Right ventricle myocardium inferior (tissue), 1 donor: ENCODE data around the gene HECTD4. TPM values are rescaled to one million over a fixed set of nuclear protein-coding genes. Genes with fewer than 3 reads are reported as not detected.
"Not testable (repeated sequence)": the region's sequence is repeated elsewhere in the genome, so short reads cannot be mapped to it uniquely, and the experiment has no call there.

ENCODE experiments used
- ATAC-seq: fragments of 200-7000 bp; cut with Tn5 transposase; one replicate; pipeline ENCODE4 v1.9.1; 2020; ENCODE audit warnings: mild to moderate bottlenecking, moderate library complexity
- DNase-seq: peaks from one replicate; pipeline ENCODE4 v3.0.0; 2021; ENCODE audit errors: missing footprints
- intact Hi-C: fragments of 100-400 bp; cut with DNase I; formaldehyde crosslinking; loops from one replicate; pipeline ENCODE4 v1.11.0; 2022
- total RNA-seq: library from RNA; stranded (reverse); fragmentation: NEBNext Ultra II Directional; extraction: Animal tissue kit (Norgen Biotek cat#: 25700); gene quantifications from one replicate; pipeline ENCODE4 v1.2.1, GENCODE V29; 2021
- donor health status: DM: no; HTN: yes; CAD: no; lungs with severe emphysema.

Gene HECTD4
- total RNA-seq, 1 donor from 2014 or later: 22.6 TPM

- ATAC-seq: no peak
- no peak for DNase-seq
- intact Hi-C loops: no loop called here
Measured at GRCh38 chr12:112241176-112241575, 141.1 kb downstream of the HECTD4 start.

- intact Hi-C loops: no loop called here
- ATAC-seq (no peak), DNase-seq (no peak)
Measured at GRCh38 chr12:112239881-112240280, 142.3 kb downstream of the HECTD4 start.

- ATAC-seq (no peak), DNase-seq (no peak)
- intact Hi-C loops: no loop called here
Measured at GRCh38 chr12:112239020-112239419, 143.2 kb downstream of the HECTD4 start.

- ATAC-seq (no peak), DNase-seq (no peak)
- intact Hi-C loops: no loop called here
Measured at GRCh38 chr12:112238441-112238840, 143.8 kb downstream of the HECTD4 start.

- intact Hi-C loops: no loop called here
- ATAC-seq (no peak), DNase-seq (no peak)
Measured at GRCh38 chr12:112236786-112237185, 145.4 kb downstream of the HECTD4 start.

GRCh38 chr12:112236386-112236785 lies 145.8 kb downstream of the HECTD4 start:
- DNase-seq (no peak), ATAC-seq (no peak)
- intact Hi-C loops: no loop called here

GRCh38 chr12:112234303-112234702 lies 147.9 kb downstream of the HECTD4 start:
- intact Hi-C loops: no loop called here
- DNase-seq (no peak), ATAC-seq (no peak)

GRCh38 chr12:112233242-112233641 lies 149.0 kb downstream of the HECTD4 start:
- DNase-seq (no peak), ATAC-seq (no peak)
- intact Hi-C loops: no loop called here

- intact Hi-C loops: no loop called here
- ATAC-seq (no peak), DNase-seq (no peak)
Measured at GRCh38 chr12:112230136-112230535, 152.1 kb downstream of the HECTD4 start.

- intact Hi-C loops: no loop called here
- DNase-seq (no peak), ATAC-seq (no peak)
Measured at GRCh38 chr12:112226768-112227167, 155.5 kb downstream of the HECTD4 start.

GRCh38 chr12:112220628-112221027 lies 161.6 kb downstream of the HECTD4 start:
- intact Hi-C loops, DNase-seq, ATAC-seq: not testable (repeated sequence)

- ATAC-seq: no peak
- intact Hi-C loops: no loop called here
- no peak for DNase-seq
Measured at GRCh38 chr12:112219195-112219594, 163.0 kb downstream of the HECTD4 start.

GRCh38 chr12:112218150-112218549 lies 164.1 kb downstream of the HECTD4 start:
- DNase-seq (no peak), ATAC-seq (no peak)
- intact Hi-C loops: no loop called here

- intact Hi-C loops: no loop called here
- ATAC-seq (no peak), DNase-seq (no peak)
Measured at GRCh38 chr12:112217647-112218046, 164.6 kb downstream of the HECTD4 start.

- DNase-seq: no peak
- intact Hi-C loops: no loop called here
- no peak for ATAC-seq
Measured at GRCh38 chr12:112216223-112216622, 166.0 kb downstream of the HECTD4 start.

- no peak for ATAC-seq
- intact Hi-C loops: no loop called here
- DNase-seq: no peak
Measured at GRCh38 chr12:112214064-112214463, 168.2 kb downstream of the HECTD4 start.

GRCh38 chr12:112208301-112208910 lies 173.8 kb downstream of the HECTD4 start:
- no peak for ATAC-seq
- DNase-seq: no peak
- intact Hi-C loops: no loop called here

GRCh38 chr12:112207397-112207924 lies 174.8 kb downstream of the HECTD4 start:
- ATAC-seq: no peak
- DNase-seq: no peak
- intact Hi-C loops: no loop called here

GRCh38 chr12:112206944-112207343 lies 175.3 kb downstream of the HECTD4 start:
- intact Hi-C loops: no loop called here
- DNase-seq (no peak), ATAC-seq (no peak)

- DNase-seq (no peak), ATAC-seq (no peak)
- intact Hi-C loops: no loop called here
Measured at GRCh38 chr12:112199136-112199535, 183.1 kb downstream of the HECTD4 start.
